RKO (cell line): ENCODE results near the gene ACAP2.
"Not testable (repeated sequence)": the region's sequence is repeated elsewhere in the genome, so short reads cannot be mapped to it uniquely, and the experiment has no call there.

Experiments used
- DNase-seq: peaks from one replicate; pipeline ENCODE4 v3.0.0-alpha.2; 2016; ENCODE audit warnings: low spot score

ACAP2 gene

DNA sequence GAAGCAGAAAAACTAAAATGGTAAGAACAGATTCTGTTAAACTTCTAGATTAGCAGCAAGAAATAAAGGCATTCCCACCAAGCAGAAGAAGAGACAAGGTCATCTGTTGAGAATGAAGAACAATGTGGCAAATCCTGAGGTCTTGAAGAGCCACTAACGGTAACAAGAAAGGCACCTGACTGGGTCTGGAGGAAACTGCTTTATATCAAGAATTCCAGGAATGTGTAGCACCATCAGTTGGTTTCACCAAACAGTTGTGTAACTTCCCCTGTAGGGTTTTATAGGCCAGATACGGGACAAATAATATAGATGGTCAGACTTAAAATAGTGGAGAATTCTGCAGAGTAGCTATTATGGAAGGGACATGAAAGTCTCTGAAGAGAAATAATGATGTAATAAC lies 57.3 kb downstream of the ACAP2 start:
- DNase-seq: no peak

DNA sequence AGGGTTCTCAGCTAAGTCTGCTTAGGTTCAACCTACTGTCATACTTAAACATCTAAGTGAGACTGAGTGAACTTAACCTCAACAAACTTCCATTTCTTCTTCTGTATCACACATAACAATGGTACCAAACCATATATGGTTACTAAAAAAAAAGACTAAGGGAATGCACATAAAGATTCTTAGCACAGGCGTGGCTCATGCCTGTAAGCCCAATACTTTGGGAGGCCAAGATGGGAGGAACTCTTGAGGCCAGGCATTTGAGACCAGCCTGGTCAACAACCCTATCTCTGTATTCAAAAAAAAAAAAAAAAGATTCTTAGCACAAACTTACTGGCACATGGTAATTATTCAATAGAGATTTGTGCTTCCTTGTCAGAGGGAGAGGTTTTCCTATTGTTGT lies 57.9 kb downstream of the ACAP2 start:
- DNase-seq: no peak

DNA sequence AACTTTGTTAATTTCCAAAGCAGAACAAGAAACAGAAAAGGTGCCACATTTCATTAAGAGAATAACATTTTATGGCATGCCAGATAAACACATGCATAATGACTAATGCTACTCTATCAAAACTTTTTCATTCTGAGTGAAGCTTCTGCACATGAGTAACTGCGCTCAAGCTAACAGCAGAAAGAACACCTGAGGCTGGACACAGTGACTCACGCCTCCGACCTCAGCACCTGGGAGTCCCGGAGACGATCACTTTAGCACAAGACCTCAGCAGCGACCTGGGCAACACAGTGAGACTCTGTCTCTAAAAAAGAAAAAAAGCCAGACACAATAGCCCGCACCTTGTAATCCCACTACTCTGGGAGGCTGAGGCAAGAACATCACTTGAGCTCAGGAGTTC lies 70.6 kb downstream of the ACAP2 start:
- no peak for DNase-seq

DNA sequence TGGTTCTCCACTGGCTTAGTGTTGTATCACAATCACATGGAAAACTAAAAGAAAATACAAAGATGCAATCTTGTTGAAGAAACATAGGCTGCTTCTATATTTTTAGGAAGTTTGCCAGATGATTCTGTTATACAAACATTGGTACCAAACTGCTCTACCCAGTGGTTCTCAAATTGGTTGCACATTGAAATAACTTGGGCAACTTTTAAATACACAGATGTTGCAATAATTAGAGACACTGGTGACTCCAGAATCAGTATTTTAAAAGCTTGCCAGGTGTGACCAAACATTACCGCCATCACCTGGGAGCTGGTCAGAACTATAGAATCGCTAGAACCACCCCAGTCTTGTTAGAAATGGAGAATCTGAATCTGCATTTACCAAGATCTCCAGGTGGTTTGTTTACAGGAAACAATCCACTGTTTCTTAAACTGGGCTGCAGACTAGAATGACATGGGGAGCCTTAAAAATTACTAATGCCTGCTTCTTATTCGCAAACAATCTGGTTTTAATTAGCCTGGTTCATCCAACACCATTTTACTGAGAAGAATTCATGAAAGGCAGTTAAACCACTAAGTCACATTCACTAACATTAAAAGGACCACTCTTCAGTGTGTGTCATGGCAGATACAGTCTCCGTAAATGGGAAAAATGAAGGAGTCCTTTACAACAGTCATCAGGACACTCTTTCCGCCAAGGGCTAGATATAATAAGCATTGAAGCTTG lies 76.5 kb downstream of the ACAP2 start:
- no peak for DNase-seq

DNA sequence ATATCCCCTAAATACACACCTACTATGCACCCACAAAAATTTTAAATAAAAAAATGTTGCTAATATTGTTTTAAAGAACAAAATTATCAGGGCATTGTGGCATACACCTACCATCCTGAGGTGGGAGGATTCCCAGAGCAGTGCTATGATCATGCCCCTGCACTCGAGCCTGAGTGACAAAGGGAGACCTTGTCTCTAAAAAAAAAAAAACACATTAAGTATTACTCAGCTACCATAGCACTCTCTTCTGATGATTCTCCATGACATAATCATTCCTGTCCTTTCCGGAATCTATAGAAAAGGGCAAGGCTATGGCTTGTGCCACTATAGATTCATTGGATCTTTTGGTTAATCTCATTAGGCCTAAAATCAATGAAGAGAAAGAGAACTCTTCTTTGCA lies 77.4 kb downstream of the ACAP2 start:
- DNase-seq: no peak

DNA sequence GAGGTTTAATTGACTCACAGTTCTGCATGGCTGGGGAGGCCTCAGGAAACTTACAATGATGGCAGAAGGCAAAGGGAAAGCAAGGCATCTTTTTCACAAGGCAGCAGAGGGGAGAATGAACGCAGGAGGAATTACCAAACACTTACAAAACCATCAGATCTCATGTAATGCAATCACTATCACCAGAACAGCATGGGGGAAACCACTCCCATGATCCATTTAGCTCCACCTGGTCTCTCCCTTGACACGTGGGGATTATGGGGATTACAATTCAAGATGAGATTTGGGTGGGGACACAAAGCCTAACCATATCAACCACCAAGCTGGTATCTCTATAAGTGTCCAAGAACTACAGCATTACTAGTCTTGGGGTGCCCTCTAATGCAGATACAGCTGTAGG lies 85.0 kb downstream of the ACAP2 start:
- not testable (repeated sequence) for DNase-seq

DNA sequence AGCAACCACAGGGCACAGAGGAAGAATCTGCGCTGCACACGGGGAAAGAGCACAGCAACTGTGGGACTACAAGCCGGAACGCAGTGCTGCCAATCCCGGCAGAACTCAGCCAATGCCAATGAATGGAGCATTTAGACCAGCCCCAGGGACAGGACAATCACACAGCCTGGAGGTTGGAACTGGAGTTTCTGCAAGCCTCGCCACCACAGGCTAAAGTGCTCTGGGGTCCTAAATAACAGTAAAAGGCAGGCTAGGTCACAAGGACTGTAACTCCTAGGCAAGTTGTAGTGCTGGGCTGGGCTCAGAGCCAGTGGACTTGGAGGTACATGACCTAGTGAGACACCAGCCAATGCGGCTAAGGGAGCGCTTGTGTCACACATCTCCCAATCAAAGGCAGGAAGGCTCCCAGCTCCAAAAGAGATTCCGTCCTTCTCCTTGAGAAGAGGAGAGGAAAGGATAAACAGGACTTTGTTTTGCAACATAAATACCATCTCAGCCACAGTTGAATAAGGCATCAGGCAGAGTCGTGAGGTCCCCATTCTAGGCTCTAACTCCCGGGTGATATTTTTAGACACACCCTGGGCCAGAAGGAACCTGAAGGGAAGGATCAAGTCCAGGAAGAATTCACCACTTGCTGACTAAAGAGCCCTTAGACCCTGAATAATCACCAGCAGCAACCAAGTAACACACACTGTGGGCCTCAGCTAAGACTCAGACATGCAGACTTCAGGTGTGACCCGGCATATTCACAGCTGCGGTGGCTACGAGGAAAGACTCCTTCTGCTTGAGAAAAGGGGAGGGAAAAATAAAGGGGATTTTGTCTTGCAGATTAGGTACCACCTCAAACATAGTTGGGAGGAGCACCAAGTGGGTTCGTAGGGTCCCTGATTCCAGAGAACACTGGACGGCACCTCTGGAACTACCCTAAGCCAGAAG lies 86.4 kb downstream of the ACAP2 start:
- DNase-seq: no peak

DNA sequence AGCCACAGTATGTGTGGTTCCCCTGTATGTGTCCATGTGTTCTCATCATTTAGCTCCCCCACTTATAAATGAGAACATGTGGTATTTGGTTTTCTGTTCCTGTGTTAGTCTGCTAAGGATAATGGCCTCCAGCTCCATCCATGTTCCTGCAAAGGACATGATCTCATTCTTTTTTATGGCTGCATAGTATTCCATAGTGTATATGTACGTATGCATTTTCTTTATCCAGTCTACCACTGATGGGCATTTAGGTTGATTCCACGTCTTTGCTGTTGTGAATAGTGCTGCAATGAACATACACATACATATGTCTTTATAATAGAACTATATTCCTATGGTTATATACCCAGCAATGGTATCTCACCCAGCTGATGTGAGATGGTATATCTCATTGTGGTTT lies 88.8 kb downstream of the ACAP2 start:
- DNase-seq: not testable (repeated sequence)

DNA sequence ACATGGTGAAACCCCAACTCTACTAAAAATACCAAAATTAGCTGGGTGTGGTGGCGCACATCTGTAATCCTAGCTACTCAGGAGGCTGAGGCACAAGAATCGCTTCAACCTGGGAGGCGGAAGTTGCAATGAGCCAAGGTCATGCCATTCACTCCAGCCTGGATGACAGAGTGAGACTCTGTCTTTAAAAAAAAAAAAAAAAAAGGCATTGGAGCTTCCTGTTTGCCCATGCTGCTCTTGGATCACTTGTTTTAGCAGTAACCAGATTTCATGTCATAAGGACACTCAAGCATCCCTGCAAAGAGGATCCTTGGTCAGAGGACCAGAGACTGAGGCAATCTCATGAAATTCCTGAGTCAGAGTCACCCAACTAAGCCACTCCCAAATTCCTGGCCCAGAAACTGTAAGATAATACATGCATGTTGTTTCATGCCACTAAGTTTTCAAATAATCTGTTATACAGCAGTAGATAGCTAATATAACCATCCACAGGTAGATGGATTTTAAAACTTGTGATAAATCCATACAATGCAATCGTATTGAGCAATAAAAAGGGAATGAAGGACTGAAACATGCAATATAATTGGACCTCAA lies 89.8 kb downstream of the ACAP2 start:
- peak; percentile 59 for DNase-seq

DNA sequence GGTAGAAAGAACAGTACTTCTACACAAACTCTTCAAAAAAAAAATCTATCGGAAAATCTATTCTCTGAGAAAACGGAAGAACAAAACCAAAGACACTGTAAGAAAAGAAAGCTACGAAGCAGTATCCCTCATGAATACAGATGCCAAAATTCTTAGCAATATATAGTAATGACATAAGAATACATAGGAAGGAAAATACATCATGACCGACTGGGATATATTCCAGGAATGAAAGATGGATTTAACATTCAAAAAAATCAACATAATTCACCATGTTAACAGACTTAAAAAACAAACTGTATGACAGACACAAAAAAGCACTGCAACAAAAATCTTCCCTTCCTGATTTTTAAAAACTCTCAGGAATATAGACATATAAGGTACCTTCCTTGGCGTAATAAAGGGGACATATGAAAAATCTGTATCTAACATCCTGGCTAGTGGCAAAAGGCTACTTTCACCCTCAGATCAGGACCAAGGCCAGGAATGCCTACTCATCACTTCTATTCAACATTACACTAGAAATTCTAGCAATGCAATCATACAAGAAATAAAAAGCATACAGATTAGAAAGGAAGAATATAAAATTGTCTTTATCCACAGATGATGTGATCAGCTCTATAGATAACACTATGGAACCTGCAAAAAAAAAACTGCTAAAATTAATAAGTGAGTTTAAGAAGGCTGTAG lies 94.2 kb downstream of the ACAP2 start:
- DNase-seq: no peak

DNA sequence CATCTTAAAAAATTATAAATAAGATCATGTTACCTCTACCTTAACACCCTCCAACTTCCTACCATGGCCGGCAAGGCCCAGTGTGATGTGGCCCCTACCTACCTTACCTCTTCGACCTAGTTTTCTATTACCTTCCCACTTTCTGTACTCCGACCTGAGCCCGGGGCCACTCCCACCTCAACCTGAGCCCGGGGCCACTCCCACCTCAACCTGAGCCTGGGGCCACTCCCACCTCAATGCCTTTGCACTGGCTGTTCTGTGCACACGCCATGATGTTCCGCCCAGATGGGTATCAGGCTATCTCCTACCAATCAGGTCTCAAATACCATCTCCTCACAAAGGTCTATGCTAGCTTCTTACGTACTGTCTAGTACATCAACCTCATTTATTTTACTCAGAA lies 105.1 kb downstream of the ACAP2 start:
- no peak for DNase-seq

DNA sequence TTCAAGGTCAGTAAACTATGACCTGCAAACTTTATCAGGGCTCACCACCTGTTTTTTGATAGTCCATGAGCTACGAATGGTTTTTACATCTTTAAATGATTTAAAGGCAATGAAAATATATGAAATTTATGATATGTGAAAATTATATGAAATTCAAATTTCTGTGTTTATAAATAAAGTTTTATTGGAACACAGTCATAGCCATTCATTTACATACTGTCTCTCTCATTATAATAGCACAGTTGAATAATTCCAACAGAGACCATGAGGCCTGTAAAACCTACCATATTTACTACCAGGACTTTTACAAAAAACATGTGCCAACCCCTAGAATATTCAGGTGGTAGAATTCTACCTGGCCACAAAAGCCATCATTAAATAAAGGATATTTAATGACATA lies 107.9 kb downstream of the ACAP2 start:
- no peak for DNase-seq

DNA sequence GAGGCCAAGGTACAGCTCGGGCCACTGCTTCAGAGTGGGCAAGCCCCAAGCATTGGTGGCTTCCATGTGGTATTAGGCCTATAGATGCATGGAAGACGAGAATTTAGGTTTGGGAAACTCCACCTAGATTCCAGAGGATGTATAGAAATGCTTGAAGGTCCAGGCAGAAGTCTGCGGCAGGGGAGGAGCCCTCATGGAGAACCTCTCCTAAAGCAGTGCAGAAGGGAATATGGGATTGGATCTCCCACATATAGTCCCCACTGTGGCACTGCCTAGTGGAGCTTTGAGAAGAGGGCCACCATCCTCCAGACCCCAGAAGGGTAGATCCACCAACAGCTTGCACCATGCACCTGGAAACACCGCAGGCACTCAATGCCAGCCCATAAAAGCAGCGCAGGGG lies 123.8 kb downstream of the ACAP2 start:
- DNase-seq: no peak

DNA sequence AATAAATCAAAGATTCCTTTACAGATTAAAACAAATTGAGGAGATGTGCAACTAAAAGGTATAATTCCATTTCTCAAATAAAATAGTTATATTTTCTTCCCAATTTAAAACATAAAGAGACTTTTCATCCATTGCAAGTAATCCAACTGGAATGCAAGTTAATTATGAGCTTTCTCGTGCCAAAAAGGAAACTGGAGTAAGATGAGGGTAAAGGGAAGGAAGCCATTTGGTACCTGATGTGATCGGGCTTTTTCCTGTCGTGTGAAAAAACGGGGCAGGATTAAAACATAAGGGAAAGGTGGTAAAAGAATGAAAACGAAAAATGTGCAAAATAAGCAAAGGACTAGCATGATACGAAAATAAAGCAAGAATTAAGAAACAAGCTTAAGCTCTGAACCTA lies 130.1 kb downstream of the ACAP2 start:
- DNase-seq: no peak

DNA sequence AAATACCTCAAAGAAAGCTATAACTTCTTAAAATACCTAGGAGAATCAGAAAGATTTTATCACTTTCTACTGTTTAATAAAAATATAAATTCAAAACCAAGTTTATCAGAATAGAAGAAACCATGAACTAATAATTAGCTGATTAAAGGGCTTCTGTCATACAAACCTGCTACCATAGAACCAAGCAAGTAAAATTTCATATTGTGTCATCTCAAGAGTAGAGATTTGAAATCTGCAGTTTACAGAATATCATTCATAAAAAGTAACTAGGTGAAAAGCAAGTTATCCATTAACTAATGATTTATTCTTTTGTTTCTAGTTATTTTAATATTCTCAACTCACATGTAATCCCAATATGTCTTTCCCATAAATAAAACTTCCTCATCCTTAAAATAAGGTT lies 135.1 kb downstream of the ACAP2 start:
- DNase-seq: no peak

DNA sequence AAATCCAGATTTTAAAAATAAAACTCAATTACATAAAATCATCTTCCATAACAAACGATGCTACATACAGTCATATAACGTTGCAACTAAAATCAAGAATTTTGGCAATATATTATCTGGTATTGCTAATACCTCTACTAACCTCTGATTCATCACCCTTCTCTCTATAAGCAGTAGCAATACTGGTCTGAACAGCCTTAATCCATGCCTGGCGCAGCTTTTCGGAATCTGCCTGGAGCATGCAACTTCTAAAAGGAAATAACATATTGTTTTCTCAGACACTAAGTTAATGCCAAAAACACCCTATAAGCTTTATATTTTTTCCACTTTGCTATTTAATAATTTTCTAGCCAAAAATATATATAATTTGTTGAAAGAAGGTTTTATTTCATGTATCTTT lies 136.5 kb downstream of the ACAP2 start:
- DNase-seq: no peak

DNA sequence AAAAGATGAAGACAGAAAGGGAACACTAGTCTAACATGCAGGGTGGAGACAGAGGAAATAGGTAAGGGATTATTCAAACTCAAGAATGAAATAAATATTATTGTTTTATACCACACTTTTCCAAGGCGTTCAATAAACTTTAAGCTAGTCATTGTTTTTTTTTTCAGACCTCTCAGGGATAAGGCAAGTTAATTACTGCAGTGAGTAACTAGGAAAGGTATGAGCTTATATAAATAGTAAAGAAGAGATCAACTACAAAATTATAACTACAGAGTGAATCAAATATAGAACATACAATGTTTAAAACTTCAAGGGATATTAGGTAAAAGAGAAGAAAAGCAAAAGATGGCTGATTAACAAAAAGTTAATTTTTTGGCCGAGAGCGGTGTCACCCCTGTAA lies 140.4 kb downstream of the ACAP2 start:
- DNase-seq: no peak

DNA sequence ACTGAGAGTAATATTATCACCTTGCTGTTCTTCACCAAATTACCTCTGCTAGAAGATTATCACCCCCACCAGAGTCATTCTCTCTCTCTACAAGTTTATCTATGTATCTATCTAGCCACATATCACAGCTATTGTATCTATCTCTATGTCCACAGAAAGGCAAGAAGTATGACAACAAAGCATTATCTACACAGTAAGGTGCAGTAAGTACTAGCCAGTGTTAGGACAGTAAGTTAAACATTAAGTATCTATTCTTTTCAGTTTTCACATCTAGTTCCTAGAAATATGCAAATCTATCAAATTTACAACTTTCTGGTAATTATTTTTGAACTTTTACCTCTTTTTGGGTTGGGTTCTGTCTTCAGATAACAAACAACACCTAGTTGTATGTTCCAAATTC lies 145.4 kb downstream of the ACAP2 start:
- no peak for DNase-seq

DNA sequence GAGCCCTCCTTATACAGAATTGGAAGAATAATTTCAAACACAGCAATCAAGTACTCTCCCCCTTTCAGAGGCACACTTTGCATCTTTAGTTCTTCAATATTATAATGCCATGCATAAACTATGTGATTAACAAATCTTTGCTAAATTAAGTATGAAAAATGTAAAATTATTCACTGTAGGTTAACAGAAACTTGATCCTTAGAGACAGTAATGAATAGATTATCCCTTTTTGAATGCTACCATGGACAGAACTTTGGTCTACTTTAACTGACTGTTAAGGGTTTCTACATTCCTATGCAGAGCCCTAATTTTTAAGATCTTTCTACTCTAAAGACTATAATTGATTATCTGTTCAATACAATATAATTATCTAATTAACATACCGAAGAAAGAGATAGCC lies 146.2 kb downstream of the ACAP2 start:
- no peak for DNase-seq

DNA sequence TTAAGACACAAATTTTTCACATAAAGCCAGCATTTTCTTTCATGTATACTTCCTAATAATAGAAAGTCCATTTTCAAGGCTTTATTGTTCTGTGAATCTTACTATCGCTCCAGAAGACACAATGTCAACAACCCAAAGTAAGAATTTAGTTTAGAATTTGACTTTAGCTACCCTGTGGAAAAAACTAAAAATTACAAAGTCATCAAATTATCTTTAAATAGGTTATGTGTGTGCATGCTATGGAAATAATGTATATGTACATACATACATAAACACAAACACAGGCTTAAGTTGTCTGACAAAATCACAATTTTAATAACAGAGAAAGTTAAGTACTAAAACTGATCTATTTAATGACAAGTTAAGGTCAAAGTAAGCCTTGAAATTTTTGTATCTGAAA lies 151.7 kb downstream of the ACAP2 start:
- no peak for DNase-seq

DNA sequence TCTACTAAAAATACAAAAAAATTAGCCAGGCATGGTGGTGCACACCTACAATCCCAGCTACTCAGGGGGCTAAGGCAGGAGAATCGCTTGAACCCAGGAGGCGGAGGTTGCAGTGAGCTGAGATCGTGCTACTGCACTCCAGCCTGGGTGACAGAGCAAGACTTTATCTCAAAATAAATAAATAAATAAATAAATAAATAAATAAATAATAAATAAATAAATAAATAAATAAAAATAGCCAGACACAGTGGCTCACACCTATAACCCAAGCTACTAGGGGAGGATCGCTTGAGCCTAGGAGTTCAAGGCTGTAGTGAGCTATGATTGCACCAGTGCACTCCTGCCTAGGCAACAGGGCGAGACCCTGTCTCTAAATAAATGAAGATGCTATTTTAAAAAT lies 152.2 kb downstream of the ACAP2 start:
- not testable (repeated sequence) for DNase-seq

DNA sequence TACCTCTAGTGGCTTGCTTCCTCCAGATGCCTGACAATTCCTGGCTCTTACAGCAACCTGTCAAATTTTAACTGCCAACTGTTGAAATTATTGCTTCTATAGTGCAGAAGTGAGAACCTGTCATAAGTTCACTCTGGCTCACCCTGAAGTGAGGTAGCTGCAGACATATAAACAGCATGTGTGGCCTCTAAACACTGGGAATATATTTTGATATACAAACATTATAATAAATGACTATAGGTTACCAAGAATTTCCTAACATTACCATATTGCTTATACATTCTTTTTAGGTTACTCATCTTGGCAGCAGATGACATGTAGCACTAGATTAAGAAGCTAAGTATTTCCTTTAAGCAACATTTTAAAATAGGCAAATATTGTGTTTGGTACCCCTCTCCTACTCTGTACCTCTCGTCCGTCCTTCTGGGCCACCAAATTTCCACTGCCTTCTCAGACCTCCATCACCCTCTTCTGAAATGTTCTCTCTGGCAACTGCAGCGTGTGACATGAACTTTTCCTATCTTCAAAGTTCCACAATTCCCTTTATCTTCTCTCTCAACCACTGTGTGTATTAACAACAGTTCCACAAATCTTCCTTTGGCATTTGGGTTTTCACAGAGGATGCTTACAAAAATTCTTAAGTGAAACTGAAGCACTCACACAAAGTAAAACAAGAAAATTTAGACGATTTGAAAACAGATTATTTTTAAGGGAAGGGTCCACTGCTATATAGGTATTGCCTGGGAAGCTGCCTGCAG lies 156.5 kb downstream of the ACAP2 start:
- peak; percentile 37 for DNase-seq
